Muscle layer of colon (tissue), 2 donors: ENCODE measurements around the gene LNP1.

ENCODE experiments used
- H3K27ac ChIP-seq: one replicate; pipeline ENCODE4 v1.7.0; 2013; ENCODE audit warnings: low read depth, mild to moderate bottlenecking, low read length, moderate library complexity
- H3K27me3 ChIP-seq, 2 donors: one replicate each; pipeline ENCODE4 v1.7.0; 2013; ENCODE audit warnings: low read length in 2 of 2, mild to moderate bottlenecking in 2 of 2; ENCODE audit not compliant: insufficient read depth in 2 of 2, control insufficient read depth in 1 of 2
- H3K36me3 ChIP-seq: one replicate; pipeline ENCODE4 v1.7.0; 2013; ENCODE audit warnings: mild to moderate bottlenecking, low read length; ENCODE audit not compliant: insufficient read depth
- H3K4me1 ChIP-seq: one replicate; pipeline ENCODE4 v1.7.0; 2013; ENCODE audit warnings: mild to moderate bottlenecking, low read length; ENCODE audit not compliant: insufficient read depth
- H3K4me3 ChIP-seq, 2 donors: one replicate each; pipeline ENCODE4 v1.7.0; 2013; ENCODE audit warnings: low read length in 2 of 2, low read depth in 1 of 2, mild to moderate bottlenecking in 1 of 2, moderate library complexity in 1 of 2
- H3K9ac ChIP-seq: one replicate; pipeline ENCODE4 v1.7.0; 2013; ENCODE audit warnings: low read length
- H3K9me3 ChIP-seq: one replicate; pipeline ENCODE4 v1.7.0; 2013; ENCODE audit warnings: mild to moderate bottlenecking, low read length
- donor health status: abdominal sarcoma.
- donor health status: Adenocarcinoma of cecum.

LNP1 gene

GRCh38 chr3:100416863-100417262 is 15.5 kb downstream of the LNP1 start:
- Histone ChIP-seq H3K9ac (no peak overlapping the region), H3K27ac (no peak overlapping the region), H3K27me3 (no peaks in the 10 kb centered on the region), H3K9me3 (no peaks in the 10 kb centered on the region), H3K4me1 (no peaks in the 10 kb centered on the region), H3K36me3 (no peaks in the 10 kb centered on the region), H3K4me3 (no peak overlapping the region)

DNA sequence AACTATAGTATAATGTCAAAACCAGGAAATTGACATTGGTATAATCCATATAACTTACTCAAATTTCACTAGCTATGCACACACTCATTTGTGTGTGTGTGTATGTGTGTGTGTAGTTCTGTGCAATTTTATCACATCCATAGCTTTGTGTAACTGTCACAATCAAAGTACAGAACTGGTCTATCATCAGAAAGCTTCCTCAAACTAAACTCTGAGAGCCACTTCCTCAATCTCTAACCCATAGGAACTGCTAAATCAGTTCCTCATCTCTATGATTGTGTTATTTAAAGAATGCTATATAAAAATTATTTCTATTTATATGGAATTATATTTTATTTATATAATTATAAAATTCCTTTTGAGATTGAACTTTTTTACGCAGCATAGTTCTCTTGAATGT is 18.1 kb downstream of the LNP1 start:
- Histone ChIP-seq H3K27me3 (no peaks in the 10 kb centered on the region), H3K4me3 (no peak overlapping the region), H3K9me3 (no peaks in the 10 kb centered on the region), H3K36me3 (no peaks in the 10 kb centered on the region), H3K9ac (no peak overlapping the region), H3K4me1 (no peaks in the 10 kb centered on the region), H3K27ac (no peak overlapping the region)

DNA sequence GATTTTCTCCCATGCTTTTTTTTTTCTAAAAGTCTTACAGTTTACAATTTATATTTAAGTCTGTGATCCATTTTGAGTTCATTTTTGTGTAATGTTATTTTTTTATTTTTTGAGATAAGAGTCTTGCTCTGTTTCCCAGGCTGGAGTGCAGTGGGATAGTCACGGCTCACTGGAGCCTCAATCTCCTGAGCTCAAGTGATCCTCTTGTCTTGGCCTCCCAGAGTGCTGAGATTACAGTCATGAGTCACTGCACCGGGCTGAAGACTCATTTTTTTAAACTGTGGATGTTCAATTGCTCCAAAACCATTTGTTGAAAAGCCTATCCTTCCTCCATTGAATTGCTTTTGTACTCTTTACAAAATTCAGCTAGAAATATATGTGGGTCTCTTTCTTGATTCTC is 19.5 kb downstream of the LNP1 start:
- Histone ChIP-seq H3K36me3 (no peaks in the 10 kb centered on the region), H3K27me3 (no peaks in the 10 kb centered on the region), H3K4me3 (no peak overlapping the region), H3K27ac (no peak overlapping the region), H3K9ac (no peak overlapping the region), H3K4me1 (no peaks in the 10 kb centered on the region), H3K9me3 (no peaks in the 10 kb centered on the region)

DNA sequence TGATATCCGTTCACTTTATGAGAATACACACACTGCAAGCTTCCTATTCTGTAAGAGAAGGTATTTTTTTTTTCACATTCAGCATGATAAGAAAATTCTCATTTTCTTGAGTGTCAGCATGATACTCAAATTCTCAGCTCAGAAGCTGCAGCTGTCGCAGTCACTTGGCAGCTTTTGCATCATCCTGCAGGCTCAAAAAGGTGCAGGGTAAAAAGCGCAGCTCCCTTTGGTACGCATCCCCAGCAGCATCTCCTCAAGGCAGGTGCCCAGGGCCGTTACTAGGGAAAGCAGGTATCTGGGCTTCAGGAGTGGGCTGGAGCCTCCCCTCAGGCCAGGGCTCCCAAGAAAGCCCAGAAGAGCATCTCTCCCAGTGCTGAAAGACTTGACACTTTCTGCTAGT is 22.3 kb downstream of the LNP1 start:
- H3K27me3 ChIP-seq: no peaks in the 10 kb centered on the region
- H3K4me1 ChIP-seq: no peaks in the 10 kb centered on the region
- H3K9me3 ChIP-seq: no peaks in the 10 kb centered on the region
- H3K27ac ChIP-seq: no peak overlapping the region
- H3K36me3 ChIP-seq: no peaks in the 10 kb centered on the region
- no peak overlapping the region for H3K4me3 ChIP-seq
- no peak overlapping the region for H3K9ac ChIP-seq

GRCh38 chr3:100424261-100424660 is 22.9 kb downstream of the LNP1 start:
- H3K36me3 ChIP-seq: no peaks in the 10 kb centered on the region
- no peaks in the 10 kb centered on the region for H3K9me3 ChIP-seq
- no peak overlapping the region for H3K9ac ChIP-seq
- H3K4me3 ChIP-seq: no peak overlapping the region
- no peaks in the 10 kb centered on the region for H3K27me3 ChIP-seq
- H3K4me1 ChIP-seq: no peaks in the 10 kb centered on the region
- H3K27ac ChIP-seq: no peak overlapping the region

- Histone ChIP-seq H3K9me3 (no peaks in the 10 kb centered on the region), H3K4me3 (no peak overlapping the region), H3K9ac (no peak overlapping the region), H3K4me1 (no peaks in the 10 kb centered on the region), H3K27me3 (no peaks in the 10 kb centered on the region), H3K27ac (no peak overlapping the region), H3K36me3 (no peaks in the 10 kb centered on the region)
Measured at GRCh38 chr3:100425316-100425715, 24.0 kb downstream of the LNP1 start.

DNA sequence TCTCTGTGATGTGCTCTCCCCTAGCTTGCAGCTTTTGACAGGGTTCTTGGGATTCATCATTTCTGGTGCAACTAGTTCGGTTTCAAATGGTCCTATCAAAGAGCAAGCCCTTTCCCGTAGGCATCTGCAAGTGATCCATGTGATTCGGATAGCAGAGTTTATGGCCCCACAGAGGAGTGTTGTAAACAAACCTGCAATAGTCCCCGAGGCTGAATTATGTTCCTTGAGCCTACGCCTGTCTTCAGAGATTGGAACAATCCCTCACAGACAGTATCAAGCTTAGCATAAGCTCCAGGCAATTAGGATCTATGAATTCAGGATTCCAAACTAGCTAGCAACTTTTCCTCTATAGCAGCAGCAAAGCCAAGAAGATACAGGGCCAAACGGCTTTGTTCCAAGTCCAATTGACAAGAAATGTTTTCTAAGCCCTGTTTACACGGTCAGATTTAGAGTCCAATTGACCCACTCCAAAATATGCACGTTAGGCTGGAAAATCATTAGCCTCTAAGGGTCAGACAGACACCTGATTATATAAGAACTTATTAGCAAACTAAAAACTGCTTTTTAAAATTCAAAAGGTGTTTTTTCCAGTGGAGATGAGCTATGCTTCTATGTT is 24.8 kb downstream of the LNP1 start:
- no peaks in the 10 kb centered on the region for H3K4me1 ChIP-seq
- no peaks in the 10 kb centered on the region for H3K9me3 ChIP-seq
- no peak overlapping the region for H3K27ac ChIP-seq
- no peak overlapping the region for H3K4me3 ChIP-seq
- no peaks in the 10 kb centered on the region for H3K27me3 ChIP-seq
- H3K9ac ChIP-seq: no peak overlapping the region
- no peaks in the 10 kb centered on the region for H3K36me3 ChIP-seq

GRCh38 chr3:100427699-100428098 is 26.4 kb downstream of the LNP1 start:
- no peaks in the 10 kb centered on the region for H3K4me1 ChIP-seq
- no peak overlapping the region for H3K9ac ChIP-seq
- no peaks in the 10 kb centered on the region for H3K27me3 ChIP-seq
- no peaks in the 10 kb centered on the region for H3K9me3 ChIP-seq
- no peak overlapping the region for H3K27ac ChIP-seq
- H3K4me3 ChIP-seq: no peak overlapping the region
- H3K36me3 ChIP-seq: no peaks in the 10 kb centered on the region

DNA sequence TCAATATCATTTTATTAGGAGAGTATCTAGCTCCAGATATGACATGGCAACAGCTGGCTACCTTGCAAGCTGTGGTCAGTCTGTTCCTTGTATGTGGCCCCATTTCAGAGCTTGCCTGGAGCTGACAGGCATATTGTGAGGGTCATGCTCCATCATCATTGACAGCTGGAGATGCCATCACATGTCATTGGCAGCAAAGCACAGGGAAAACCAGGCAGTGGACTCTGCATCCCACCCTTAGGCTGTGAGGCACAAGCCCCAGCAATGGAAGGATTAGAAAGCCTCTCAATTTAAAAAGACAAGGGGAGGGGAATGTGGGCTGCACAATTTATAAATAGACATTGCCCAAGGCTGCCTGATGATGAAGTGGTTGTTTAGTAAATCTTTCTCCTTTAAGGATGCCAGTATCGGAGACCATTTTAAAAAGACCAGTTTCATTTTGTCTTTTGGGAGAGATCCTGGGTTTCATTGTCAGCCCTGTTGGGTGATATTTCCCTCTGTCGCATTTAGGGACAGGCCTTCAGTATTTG is 27.9 kb downstream of the LNP1 start:
- H3K36me3 ChIP-seq: no peaks in the 10 kb centered on the region

GRCh38 chr3:100436951-100437350 is 35.6 kb downstream of the LNP1 start:
- Histone ChIP-seq H3K27me3 (no peaks in the 10 kb centered on the region), H3K9me3 (no peaks in the 10 kb centered on the region), H3K27ac (no peak overlapping the region), H3K36me3 (no peaks in the 10 kb centered on the region), H3K4me3 (no peak overlapping the region), H3K4me1 (no peaks in the 10 kb centered on the region), H3K9ac (no peak overlapping the region)

More for the DNA sequence above, 27.9 kb downstream of the LNP1 start:
- H3K9me3 ChIP-seq: no peaks in the 10 kb centered on the region
- H3K27me3 ChIP-seq: no peaks in the 10 kb centered on the region
- no peak overlapping the region for H3K4me3 ChIP-seq
- H3K27ac ChIP-seq: no peak overlapping the region
- no peaks in the 10 kb centered on the region for H3K4me1 ChIP-seq
- H3K9ac ChIP-seq: no peak overlapping the region

DNA sequence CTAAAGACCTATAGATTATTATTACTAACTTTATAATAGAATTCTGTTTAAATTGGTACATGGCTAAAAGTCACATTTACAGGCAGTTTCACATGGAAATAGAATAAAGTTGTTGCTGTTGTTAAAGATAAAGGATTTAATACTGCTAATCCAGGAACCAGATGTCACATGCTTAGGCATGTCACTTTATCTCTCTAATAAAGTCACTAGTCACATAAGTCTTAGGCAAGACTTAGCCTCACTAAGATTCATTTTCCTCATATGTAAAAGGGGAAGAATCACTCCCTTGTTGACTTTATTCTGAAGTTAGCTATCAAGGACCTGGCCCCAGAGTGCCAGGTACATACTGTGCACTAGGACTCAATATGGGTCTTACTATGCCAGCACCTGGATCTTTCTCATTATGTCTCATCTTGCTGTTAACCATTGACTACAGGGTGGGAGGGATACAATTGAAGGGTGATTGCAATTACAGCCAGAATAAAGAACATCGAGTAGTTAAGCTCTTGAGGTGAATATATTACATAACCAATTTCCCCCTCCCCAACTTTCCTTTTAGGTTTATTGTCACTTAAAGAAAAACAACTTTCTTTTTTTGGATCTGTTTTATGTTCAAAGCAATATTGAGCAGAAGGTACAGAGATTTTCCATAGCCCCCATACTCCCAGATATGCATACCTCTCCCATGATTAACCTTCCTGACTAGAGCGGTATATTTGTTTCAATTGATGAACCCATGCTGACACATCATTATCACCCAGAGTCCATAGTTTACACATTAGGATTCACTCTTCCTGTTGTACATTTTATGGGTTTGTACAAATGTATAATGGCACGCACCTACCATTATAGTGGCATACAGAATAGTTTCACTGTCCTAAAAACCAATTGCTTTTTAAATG is 36.6 kb downstream of the LNP1 start:
- no peak overlapping the region for H3K27ac ChIP-seq
- H3K27me3 ChIP-seq: no peaks in the 10 kb centered on the region
- no peaks in the 10 kb centered on the region for H3K4me1 ChIP-seq
- H3K9me3 ChIP-seq: no peaks in the 10 kb centered on the region
- no peak overlapping the region for H3K4me3 ChIP-seq
- H3K36me3 ChIP-seq: no peaks in the 10 kb centered on the region
- H3K9ac ChIP-seq: no peak overlapping the region
